Epithelial cell of proximal tubule (primary cell): ENCODE measurements around the gene PARD3B. TPM values are rescaled to one million over a fixed set of nuclear protein-coding genes. Genes with fewer than 3 reads are reported as not detected.

ENCODE experiments used
- DNase-seq: peaks from one replicate; pipeline ENCODE4 v3.0.0-alpha.2; 2011; ENCODE audit warnings: low read depth
- H3K4me3 ChIP-seq: 2 replicates; pipeline ENCODE4 v1.5.1; 2011; ENCODE audit warnings: low read depth, mild to moderate bottlenecking, low read length
- total RNA-seq: library from RNA; depleted of rRNA; stranded (reverse); fragments of >200 nt; gene quantifications from 2 replicates; pipeline ENCODE4 v1.2.3, GENCODE V29; 2015
- TF ChIP-seq, protein P1 (sequence below): conservative IDR thresholded peaks from 2 replicates; pipeline ENCODE4 v1.5.1; 2012; ENCODE audit warnings: low read depth, mild to moderate bottlenecking, low read length

PARD3B gene
- total RNA-seq, 1 donor from 2014 or later = 3.6 TPM

DNA sequence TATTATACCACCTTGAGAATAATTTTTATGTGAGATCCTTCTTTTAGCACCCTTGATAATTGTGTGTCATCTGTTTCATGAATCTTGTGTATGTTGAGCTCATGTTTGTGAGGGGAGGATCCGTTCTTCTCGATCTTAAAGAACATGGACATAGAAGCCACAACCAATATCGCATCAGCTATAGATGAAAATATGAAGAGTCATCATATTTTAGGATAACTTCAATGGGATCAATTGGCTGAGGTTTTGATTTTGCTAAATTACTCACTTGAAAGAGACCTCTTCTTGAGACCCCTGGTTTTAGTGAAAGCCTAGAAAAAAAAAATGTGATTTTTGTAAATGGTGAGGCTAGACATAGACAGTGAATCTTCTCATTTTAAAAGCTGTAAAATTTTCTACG is 751.7 kb downstream of the PARD3B start:
- DNase-seq = no peak
- no peak overlapping the region for H3K4me3 ChIP-seq
- TF ChIP-seq, protein P1, sequence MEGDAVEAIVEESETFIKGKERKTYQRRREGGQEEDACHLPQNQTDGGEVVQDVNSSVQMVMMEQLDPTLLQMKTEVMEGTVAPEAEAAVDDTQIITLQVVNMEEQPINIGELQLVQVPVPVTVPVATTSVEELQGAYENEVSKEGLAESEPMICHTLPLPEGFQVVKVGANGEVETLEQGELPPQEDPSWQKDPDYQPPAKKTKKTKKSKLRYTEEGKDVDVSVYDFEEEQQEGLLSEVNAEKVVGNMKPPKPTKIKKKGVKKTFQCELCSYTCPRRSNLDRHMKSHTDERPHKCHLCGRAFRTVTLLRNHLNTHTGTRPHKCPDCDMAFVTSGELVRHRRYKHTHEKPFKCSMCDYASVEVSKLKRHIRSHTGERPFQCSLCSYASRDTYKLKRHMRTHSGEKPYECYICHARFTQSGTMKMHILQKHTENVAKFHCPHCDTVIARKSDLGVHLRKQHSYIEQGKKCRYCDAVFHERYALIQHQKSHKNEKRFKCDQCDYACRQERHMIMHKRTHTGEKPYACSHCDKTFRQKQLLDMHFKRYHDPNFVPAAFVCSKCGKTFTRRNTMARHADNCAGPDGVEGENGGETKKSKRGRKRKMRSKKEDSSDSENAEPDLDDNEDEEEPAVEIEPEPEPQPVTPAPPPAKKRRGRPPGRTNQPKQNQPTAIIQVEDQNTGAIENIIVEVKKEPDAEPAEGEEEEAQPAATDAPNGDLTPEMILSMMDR = no peak

DNA sequence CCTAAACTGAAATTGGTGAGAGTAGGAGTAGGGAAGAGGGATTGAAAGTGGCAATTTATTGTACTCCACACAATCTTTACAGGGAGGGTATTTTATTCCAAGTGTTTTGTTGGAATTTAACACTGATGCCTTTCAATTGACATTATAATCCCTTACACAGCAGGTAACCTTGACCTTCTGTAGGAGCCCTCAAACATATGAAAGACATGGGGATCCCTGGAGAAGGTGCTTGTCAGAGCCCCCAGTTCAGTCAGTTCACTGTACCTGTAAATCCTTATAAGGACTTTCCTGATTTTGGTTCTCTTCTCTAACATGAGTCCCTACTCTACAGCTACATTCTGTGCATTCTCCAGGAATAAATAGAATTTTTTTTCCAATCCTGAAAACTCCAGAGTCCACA is 752.1 kb downstream of the PARD3B start:
- no peak overlapping the region for H3K4me3 ChIP-seq
- TF ChIP-seq, protein P1 = no peak
- no peak for DNase-seq

DNA sequence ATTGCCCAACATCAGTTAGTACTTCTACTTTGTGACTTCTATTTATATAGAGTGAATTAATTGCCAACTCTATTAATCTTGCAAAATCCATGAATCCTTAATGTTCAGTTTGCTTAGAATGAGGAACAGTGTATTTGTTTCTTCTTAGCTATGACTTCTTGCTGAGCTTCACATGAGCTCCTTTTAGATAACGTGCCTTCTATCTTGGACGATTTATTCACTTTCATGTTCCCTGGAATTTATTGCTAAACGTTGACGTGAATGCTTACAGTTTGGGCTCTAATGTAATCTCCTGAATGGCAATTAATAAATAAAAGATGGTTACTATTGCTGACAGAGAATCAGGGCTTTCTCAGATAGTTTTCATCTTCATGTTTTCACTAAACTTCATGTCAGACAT is 752.6 kb downstream of the PARD3B start:
- TF ChIP-seq, protein P1 = no peak
- no peak for DNase-seq
- no peak overlapping the region for H3K4me3 ChIP-seq

DNA sequence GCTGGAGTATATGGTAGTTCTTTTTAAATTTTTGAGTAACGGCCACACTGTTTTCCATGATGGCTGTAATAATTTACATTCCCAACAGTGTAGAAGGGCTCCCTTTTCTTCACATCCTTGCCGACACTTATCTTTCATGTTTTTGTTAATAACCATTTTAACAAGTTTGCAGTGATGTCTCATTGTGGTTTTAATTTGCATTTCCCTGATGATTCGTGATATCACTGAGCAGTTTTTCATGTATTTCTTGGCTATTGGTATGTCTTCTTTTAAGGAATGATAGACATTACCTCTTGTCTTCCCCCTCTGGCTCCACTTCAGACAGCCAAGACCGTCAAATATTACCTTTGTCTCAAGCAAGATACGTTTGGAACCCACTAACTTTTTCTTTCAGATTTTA is 765.9 kb downstream of the PARD3B start:
- H3K4me3 ChIP-seq = no peak overlapping the region
- no peak for DNase-seq
- TF ChIP-seq, protein P1 = no peak

DNA sequence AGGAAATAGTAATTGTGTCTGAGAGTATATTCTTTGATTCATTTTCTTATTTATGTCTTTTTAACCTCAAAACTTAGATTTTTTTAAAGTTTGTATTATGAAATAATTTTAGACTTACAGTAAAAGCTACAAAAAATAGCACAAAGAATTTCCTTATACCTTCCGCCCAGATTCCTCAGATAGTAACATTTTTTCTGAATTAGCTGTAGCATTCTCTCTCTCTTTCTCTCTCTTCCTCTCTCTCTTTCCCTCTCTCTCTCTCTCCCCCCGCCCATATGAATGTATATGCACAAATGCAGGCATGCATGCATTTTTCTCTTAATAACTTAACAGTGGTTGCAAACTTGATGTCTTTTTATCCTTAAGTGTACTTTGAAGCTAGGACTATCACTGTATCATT is 776.0 kb downstream of the PARD3B start:
- TF ChIP-seq, protein P1 = no peak
- no peak overlapping the region for H3K4me3 ChIP-seq
- no peak for DNase-seq

DNA sequence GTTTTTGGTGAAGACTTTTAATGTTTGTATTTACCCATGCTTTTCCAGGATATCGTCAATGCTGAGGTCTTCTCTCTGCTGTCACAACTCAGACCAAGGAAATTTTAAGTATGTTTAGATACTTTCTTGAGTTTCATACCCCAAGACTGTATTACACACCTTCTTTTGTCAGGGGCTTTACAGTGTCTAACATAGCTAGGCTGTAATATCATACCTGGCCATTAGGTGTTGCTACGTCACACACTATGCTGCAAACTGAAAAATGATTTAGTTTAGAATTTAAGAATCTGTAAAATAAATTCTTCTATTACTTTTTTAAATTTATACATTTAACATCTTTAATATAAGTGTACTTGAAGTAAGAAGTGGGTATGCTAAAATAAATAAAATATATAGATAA is 778.7 kb downstream of the PARD3B start:
- TF ChIP-seq, protein P1 = peak; percentile 54
- DNase-seq = no peak

DNA sequence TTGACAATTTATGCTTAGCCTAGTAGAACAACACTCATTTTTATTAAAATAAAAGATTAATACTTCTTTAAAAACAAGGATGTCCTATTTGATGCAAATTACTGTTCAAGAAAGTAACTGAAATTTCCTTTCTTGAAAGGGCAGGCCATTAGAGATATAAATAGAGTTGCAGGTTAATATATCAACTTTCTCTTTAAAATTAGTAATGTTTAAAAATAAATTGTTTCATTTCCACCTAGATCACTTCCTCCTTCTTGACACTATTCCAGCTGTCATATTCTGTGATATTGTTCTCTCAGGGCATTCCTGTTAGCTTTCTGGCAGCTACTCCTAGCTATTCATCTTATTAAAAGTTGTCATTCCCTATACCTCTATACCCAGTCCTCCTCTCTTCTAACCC is 779.1 kb downstream of the PARD3B start:
- no peak overlapping the region for H3K4me3 ChIP-seq
- no peak for DNase-seq
- TF ChIP-seq, protein P1 = no peak

More for the DNA sequence above, 778.7 kb downstream of the PARD3B start:
- H3K4me3 ChIP-seq = no peak overlapping the region
